ENCODE results near the gene NINL. TPM values are rescaled to one million over a fixed set of nuclear protein-coding genes. Genes with fewer than 3 reads are reported as not detected.

Gene NINL
- polyA plus RNA-seq, 1 of the 3 experiments (the other 2 are of a cell fraction) = 22.5 TPM

GRCh38 chr20:25566821-25567220 lies 18.5 kb downstream of the NINL start:
- no peaks in the 10 kb centered on the region for H3K27me3 ChIP-seq (ENCODE audit: insufficient read depth)
- POLR2A ChIA-PET = no interaction called here
- TF ChIP-seq USF1 (IDR thresholded peaks at IDR 0.05; ENCODE audit: borderline replicate concordance, low read depth) (no peak), FOXM1 (IDR thresholded peaks at IDR 0.05; ENCODE audit: low read depth) (no peak), EP300 (IDR thresholded peaks at IDR 0.05; ENCODE audit: borderline replicate concordance in 1 of 2, low read depth in 1 of 2, low read length in 1 of 2) (no peak), NRF1 (IDR thresholded peaks at IDR 0.05; ENCODE audit: low read depth, low read length) (no peak), PBX3 (IDR thresholded peaks at IDR 0.05) (no peak), SMC3 (IDR thresholded peaks at IDR 0.05; ENCODE audit: low read depth, low read length) (no peak), ZBTB33 (IDR thresholded peaks at IDR 0.05; ENCODE audit: borderline replicate concordance, low read depth) (no peak), FOXJ3 (CRISPR knock-in tag; IDR thresholded peaks at IDR 0.05) (no peak), FOSL2 (IDR thresholded peaks at IDR 0.05; ENCODE audit: borderline replicate concordance, low read depth) (no peak), TEAD4 (IDR thresholded peaks at IDR 0.05; ENCODE audit: borderline replicate concordance, insufficient read depth) (no peak), JUND (IDR thresholded peaks at IDR 0.05) (no peak), POLR2AphosphoS5 (IDR thresholded peaks at IDR 0.05; ENCODE audit: low read depth, low read length) (no peak), GABPA (IDR thresholded peaks at IDR 0.05; ENCODE audit: low read depth) (no peak), ELF1 (IDR thresholded peaks at IDR 0.05) (no peak), RXRA (IDR thresholded peaks at IDR 0.05; ENCODE audit: borderline replicate concordance, low read depth) (no peak), YY1 (IDR thresholded peaks at IDR 0.05; ENCODE audit: low read depth) (no peak), RCOR1 (IDR thresholded peaks at IDR 0.05; ENCODE audit: low read length) (no peak)
- TF ChIP-seq, protein P1, sequence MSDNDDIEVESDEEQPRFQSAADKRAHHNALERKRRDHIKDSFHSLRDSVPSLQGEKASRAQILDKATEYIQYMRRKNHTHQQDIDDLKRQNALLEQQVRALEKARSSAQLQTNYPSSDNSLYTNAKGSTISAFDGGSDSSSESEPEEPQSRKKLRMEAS (IDR thresholded peaks at IDR 0.05; ENCODE audit: low read depth) = no peak
- TF ChIP-seq, protein P2, sequence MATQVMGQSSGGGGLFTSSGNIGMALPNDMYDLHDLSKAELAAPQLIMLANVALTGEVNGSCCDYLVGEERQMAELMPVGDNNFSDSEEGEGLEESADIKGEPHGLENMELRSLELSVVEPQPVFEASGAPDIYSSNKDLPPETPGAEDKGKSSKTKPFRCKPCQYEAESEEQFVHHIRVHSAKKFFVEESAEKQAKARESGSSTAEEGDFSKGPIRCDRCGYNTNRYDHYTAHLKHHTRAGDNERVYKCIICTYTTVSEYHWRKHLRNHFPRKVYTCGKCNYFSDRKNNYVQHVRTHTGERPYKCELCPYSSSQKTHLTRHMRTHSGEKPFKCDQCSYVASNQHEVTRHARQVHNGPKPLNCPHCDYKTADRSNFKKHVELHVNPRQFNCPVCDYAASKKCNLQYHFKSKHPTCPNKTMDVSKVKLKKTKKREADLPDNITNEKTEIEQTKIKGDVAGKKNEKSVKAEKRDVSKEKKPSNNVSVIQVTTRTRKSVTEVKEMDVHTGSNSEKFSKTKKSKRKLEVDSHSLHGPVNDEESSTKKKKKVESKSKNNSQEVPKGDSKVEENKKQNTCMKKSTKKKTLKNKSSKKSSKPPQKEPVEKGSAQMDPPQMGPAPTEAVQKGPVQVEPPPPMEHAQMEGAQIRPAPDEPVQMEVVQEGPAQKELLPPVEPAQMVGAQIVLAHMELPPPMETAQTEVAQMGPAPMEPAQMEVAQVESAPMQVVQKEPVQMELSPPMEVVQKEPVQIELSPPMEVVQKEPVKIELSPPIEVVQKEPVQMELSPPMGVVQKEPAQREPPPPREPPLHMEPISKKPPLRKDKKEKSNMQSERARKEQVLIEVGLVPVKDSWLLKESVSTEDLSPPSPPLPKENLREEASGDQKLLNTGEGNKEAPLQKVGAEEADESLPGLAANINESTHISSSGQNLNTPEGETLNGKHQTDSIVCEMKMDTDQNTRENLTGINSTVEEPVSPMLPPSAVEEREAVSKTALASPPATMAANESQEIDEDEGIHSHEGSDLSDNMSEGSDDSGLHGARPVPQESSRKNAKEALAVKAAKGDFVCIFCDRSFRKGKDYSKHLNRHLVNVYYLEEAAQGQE (IDR thresholded peaks at IDR 0.05; ENCODE audit: low read depth, low read length) = no peak
- DNase-seq = no peak
- no peak overlapping the region for H3K4me2 ChIP-seq
- no peaks in the 10 kb centered on the region for H3K4me1 ChIP-seq (ENCODE audit: control insufficient read depth in 1 of 2, insufficient read depth in 2 of 2, low read depth in 1 of 2, low read length in 1 of 2)
- H3K27ac ChIP-seq (ENCODE audit: low read depth in 2 of 2, low read length in 1 of 2) = no peak overlapping the region
- H4K20me1 ChIP-seq (ENCODE audit: insufficient read depth) = peaks cover 3% of the 10 kb centered on the region; the same call in 1 of the 2 replicates
- no peaks in the 10 kb centered on the region for H3F3A ChIP-seq (replicated peaks; ENCODE audit: insufficient read depth)
- H2AFZ ChIP-seq (ENCODE audit: low read depth) = no peak overlapping the region
- no peak overlapping the region for H3K9ac ChIP-seq
- no peak overlapping the region for H3K4me3 ChIP-seq (ENCODE audit: low read depth in 2 of 2, low read length in 1 of 2)
- H3K79me2 ChIP-seq (ENCODE audit: insufficient read depth) = peaks cover 80% of the 10 kb centered on the region
- H3K9me2 ChIP-seq = no peaks in the 10 kb centered on the region
- 93% methylated on average over 2 of the region's 2 CpGs for WGBS (ENCODE audit: low lambda C conversion rate)
- no peaks in the 10 kb centered on the region for H3K9me3 ChIP-seq
- CTCF ChIA-PET = no interaction called here
- H3K36me3 ChIP-seq (replicated peaks in 1 of 2; ENCODE audit: control insufficient read depth in 1 of 2, insufficient read depth in 2 of 2, low read length in 1 of 2) = peaks cover 0 to 10% of the 10 kb centered on the region in 2 experiments

Data from SK-N-SH (cell line).